Stomach (tissue), 4 donors: ENCODE results near the gene MED13L.

Source experiments
- EP300 ChIP-seq: sonication (generic); formaldehyde crosslinking; IDR thresholded peaks from one replicate; pipeline ENCODE4 v1.6.1; 2017; ENCODE audit warnings: antibody characterized with exemption
- POLR2AphosphoS5 ChIP-seq, 3 donors: sonication (generic); formaldehyde crosslinking; IDR thresholded peaks; one replicate each; pipeline ENCODE4 v1.6.1; 2016; ENCODE audit warnings: antibody characterized with exemption in 3 of 3

GRCh38 chr12:116006141-116006540, 271.4 kb downstream of the MED13L start:
- TF ChIP-seq EP300 = no peak
- no peak for TF ChIP-seq POLR2AphosphoS5 (IDR thresholded peaks at IDR 0.05)
